CD4-positive, alpha-beta T cell treated with Interleukin-1 beta for 1 hour (primary cell): ENCODE data around the gene CHCHD6.
A peak's percentile ranks its signal among the peaks of the same experiment; 100 is the strongest.

Experiments used
- DNase-seq, 2 donors: peaks; one replicate each; pipeline ENCODE4 v3.0.0-alpha.2; 2020 to 2022

CHCHD6 gene

GRCh38 chr3:126946405-126946804 lies 242.4 kb downstream of the CHCHD6 start:
- no peak for DNase-seq

GRCh38 chr3:126947429-126947828 lies 243.4 kb downstream of the CHCHD6 start:
- DNase-seq: no peak

- DNase-seq: no peak
Measured at GRCh38 chr3:126948980-126949535, 245.0 kb downstream of the CHCHD6 start.

GRCh38 chr3:126951561-126951960 lies 247.5 kb downstream of the CHCHD6 start:
- DNase-seq: no peak

GRCh38 chr3:126952261-126952982 lies 248.4 kb downstream of the CHCHD6 start:
- no peak for DNase-seq

GRCh38 chr3:126952983-126953660 lies 249.1 kb downstream of the CHCHD6 start:
- no peak for DNase-seq

- DNase-seq: peak in 1 of 2 donors; percentile 10
Measured at GRCh38 chr3:126954141-126954842, 250.3 kb downstream of the CHCHD6 start.

GRCh38 chr3:126955004-126955790 lies 251.2 kb downstream of the CHCHD6 start:
- peak in 1 of 2 donors; percentile 58 for DNase-seq

GRCh38 chr3:126956361-126956760 lies 252.3 kb downstream of the CHCHD6 start:
- no peak for DNase-seq

GRCh38 chr3:126956866-126957650 lies 253.0 kb downstream of the CHCHD6 start:
- no peak for DNase-seq

GRCh38 chr3:126957776-126958637 lies 254.0 kb downstream of the CHCHD6 start:
- DNase-seq: no peak

GRCh38 chr3:126958638-126959085 lies 254.6 kb downstream of the CHCHD6 start:
- no peak for DNase-seq

GRCh38 chr3:126959136-126959920 lies 255.3 kb downstream of the CHCHD6 start:
- DNase-seq: no peak

GRCh38 chr3:126959921-126960603 lies 256.0 kb downstream of the CHCHD6 start:
- no peak for DNase-seq

GRCh38 chr3:126960604-126960995 lies 256.6 kb downstream of the CHCHD6 start:
- DNase-seq: no peak

- no peak for DNase-seq
Measured at GRCh38 chr3:126961191-126961790, 257.3 kb downstream of the CHCHD6 start.

GRCh38 chr3:126961791-126962461 lies 257.9 kb downstream of the CHCHD6 start:
- DNase-seq: no peak

- no peak for DNase-seq
Measured at GRCh38 chr3:126962756-126963155, 258.7 kb downstream of the CHCHD6 start.
